ENCODE measurements around the gene C1orf159.

The C1orf159 gene

DNA sequence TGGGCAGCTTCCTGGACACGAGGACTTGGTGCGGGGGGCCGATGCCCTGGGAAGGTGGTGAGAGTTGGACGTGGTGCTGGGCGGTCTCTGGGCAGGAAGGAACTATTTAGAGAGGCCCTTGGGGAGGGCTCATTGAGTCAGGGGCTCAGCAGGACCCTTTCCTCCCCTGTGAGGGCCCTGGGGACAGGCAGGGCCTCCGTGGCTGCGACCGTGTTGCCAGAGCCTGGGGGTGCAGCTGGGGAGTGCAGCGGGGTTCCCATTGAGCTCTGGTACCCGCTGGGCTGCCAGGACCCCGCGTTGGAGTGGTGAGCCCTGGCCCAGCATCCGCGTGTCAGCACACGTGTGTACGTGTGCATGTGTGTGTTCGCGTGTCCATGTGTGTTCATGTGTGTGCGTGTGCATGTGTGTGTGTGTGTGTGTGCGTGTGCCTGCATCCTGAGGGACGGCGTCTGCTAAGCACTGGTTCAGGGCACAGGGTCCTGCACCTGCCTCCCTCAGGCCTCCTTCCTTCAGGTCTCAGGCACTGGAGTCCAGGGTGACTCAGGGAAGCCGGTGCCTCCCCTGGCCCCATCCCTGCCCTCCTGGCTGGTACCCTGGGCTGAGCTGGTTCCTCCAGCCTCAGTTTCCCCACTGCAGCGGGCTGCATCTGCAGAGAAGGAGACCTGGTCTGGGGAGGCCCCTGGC is 52.5 kb downstream of the C1orf159 start:
- Histone ChIP-seq H2AFZ (no peak overlapping the region), H3K27me3 (ENCODE audit: control insufficient read depth, insufficient read depth, low read length) (peaks cover 2% of the 10 kb centered on the region), H3K4me2 (ENCODE audit: low read length) (no peak overlapping the region), H3K79me2 (no peaks in the 10 kb centered on the region), H3K36me3 (ENCODE audit: control insufficient read depth, insufficient read depth, low read length) (no peaks in the 10 kb centered on the region), H3K9me3 (ENCODE audit: control insufficient read depth, low read length) (no peaks in the 10 kb centered on the region), H3K27ac (no peak overlapping the region), H3K4me1 (no peaks in the 10 kb centered on the region), H3K9ac (no peak overlapping the region), H3K4me3 (ENCODE audit: low read depth, low read length) (no peak overlapping the region)
- no peak for TF ChIP-seq CTCF (IDR thresholded peaks at IDR 0.05)

GRCh38 chr1:1062348-1063163 is 53.3 kb downstream of the C1orf159 start:
- H3K4me1 ChIP-seq, result no peaks in the 10 kb centered on the region
- peaks cover 2% of the 10 kb centered on the region for H3K27me3 ChIP-seq (ENCODE audit: control insufficient read depth, insufficient read depth, low read length)

DNA sequence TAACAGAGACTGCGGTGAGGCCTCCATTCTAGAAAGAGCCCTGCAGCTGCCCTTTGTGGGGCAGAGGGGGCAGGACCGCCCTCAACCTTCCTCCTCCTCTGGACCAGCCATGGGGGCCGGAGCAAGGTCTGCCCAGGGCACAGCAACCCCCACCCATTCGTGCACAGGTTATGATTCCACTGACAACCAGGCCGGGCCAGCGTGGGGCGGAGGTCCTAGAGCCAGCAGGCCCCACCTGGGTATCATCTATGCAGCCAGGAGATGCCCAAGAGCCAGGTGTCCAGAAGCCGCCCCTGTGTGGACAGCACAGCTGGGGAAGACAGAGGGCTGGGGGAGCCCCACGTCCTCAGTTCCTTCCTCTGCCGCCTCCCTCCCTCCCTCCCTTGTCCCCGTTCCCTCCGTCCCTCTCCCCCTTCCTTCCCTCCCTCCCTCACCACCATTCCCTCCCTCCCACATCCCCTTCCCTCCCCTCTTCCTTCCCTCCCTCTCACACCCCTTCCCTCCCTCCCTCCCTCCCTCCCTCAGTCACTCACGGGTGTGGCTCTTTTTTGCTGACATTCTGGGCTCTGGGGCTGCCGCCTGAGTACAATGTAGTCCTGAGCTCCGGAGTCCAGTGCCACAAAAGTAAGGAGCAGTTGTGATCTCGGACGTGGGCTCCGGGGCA is 54.1 kb downstream of the C1orf159 start:
- H2AFZ ChIP-seq, result no peak overlapping the region
- H3K36me3 ChIP-seq (ENCODE audit: control insufficient read depth, insufficient read depth, low read length), result no peaks in the 10 kb centered on the region
- TF ChIP-seq CTCF (IDR thresholded peaks at IDR 0.05), result no peak
- no peaks in the 10 kb centered on the region for H3K9me3 ChIP-seq (ENCODE audit: control insufficient read depth, low read length)
- peaks cover 2% of the 10 kb centered on the region for H3K27me3 ChIP-seq (ENCODE audit: control insufficient read depth, insufficient read depth, low read length)
- no peak overlapping the region for H3K9ac ChIP-seq
- no peak overlapping the region for H3K27ac ChIP-seq
- no peak overlapping the region for H3K4me2 ChIP-seq (ENCODE audit: low read length)
- H3K4me3 ChIP-seq (ENCODE audit: low read depth, low read length), result no peak overlapping the region
- no peaks in the 10 kb centered on the region for H3K79me2 ChIP-seq
- no peaks in the 10 kb centered on the region for H3K4me1 ChIP-seq

More at GRCh38 chr1:1062348-1063163, 53.3 kb downstream of the C1orf159 start:
- H3K4me3 ChIP-seq (ENCODE audit: low read depth, low read length), result no peak overlapping the region
- H2AFZ ChIP-seq, result no peak overlapping the region
- no peaks in the 10 kb centered on the region for H3K79me2 ChIP-seq
- no peak for TF ChIP-seq CTCF (IDR thresholded peaks at IDR 0.05)
- H3K27ac ChIP-seq, result no peak overlapping the region
- no peak overlapping the region for H3K9ac ChIP-seq
- H3K9me3 ChIP-seq (ENCODE audit: control insufficient read depth, low read length), result no peaks in the 10 kb centered on the region
- no peaks in the 10 kb centered on the region for H3K36me3 ChIP-seq (ENCODE audit: control insufficient read depth, insufficient read depth, low read length)
- H3K4me2 ChIP-seq (ENCODE audit: low read length), result no peak overlapping the region

DNA sequence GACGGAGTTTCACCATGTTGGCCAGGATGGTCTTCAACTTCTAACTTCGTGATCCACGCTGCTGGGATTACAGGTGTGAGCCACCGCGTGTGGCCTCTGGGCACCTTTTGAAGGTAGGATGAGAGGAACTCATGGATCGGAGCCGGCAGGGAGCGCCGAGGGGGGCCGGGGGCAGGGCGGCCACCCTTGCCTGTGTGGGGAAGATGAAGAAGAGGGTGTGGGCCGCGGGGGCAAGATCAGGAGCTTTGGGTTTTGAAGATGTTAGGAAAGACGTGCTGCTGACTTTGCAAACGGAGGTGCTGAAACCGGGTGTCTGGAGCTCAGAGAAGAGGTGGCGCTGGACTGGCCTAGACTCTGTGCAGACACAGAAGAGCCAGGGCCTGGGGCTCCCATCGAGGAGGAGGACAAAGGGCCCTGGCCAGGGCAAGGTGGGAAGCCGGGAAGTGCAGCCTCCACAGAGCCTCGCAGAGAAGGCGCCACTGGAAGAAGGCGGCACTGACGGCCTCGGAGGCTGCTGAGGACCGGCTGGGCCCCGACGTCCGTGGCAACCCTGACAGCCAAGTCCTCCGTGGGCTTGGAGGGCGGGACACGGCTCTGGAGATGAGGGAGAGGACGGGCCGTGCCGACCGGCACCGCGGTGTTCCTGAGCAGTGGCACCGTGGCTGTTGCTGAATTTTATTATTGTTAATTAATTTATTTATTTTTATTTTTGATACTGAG is 55.4 kb downstream of the C1orf159 start:
- Histone ChIP-seq H3K79me2 (no peaks in the 10 kb centered on the region), H3K4me1 (no peaks in the 10 kb centered on the region), H3K27ac (no peak overlapping the region), H3K36me3 (ENCODE audit: control insufficient read depth, insufficient read depth, low read length) (no peaks in the 10 kb centered on the region), H3K27me3 (ENCODE audit: control insufficient read depth, insufficient read depth, low read length) (peaks cover 2% of the 10 kb centered on the region), H3K4me3 (ENCODE audit: low read depth, low read length) (no peak overlapping the region), H3K9ac (no peak overlapping the region), H3K4me2 (ENCODE audit: low read length) (no peak overlapping the region), H2AFZ (no peak overlapping the region), H3K9me3 (ENCODE audit: control insufficient read depth, low read length) (no peaks in the 10 kb centered on the region)
- TF ChIP-seq CTCF (IDR thresholded peaks at IDR 0.05), result no peak

Data from parathyroid adenoma (tissue), 2 donors.